Endothelial cell of umbilical vein (primary cell): ENCODE data around the gene CTBP1. TPM values are rescaled to one million over a fixed set of nuclear protein-coding genes. Genes with fewer than 3 reads are reported as not detected.

Experiments used
- BruUV-seq: library from RNA; stranded (reverse); fragments of 400-500 nt; replicated peaks from 2 replicates; lab custom pipeline; 2021; lab: Mats Ljungman, UMichigan
- CTCF ChIA-PET: fragments of 300-600, 350-600 bp; sonication (Branson Sonifier 250); formaldehyde crosslinking; loops from one replicate; lab custom pipeline; 2021; ENCODE audit warnings: antibody characterized with exemption, inconsistent platforms; lab: Charles Lee
- POLR2A ChIA-PET: fragments of 300-600, 350-600 bp; sonication (Branson Sonifier 250); formaldehyde crosslinking; loops from one replicate; lab custom pipeline; 2021; ENCODE audit warnings: antibody characterized with exemption, inconsistent platforms; lab: Charles Lee
- DNase-seq: peaks from one replicate; pipeline ENCODE4 v3.0.0-alpha.2; 2011; ENCODE audit warnings: low read depth, low spot score
- FAIRE-seq: peaks from 2 replicates; lab custom pipeline; 2011; peaks lifted over from hg19 to GRCh38; lab: Jason Lieb, UNC
- H2AFZ ChIP-seq: 2 replicates; pipeline ENCODE4 v1.6.0; 2012; ENCODE audit warnings: low read depth, low read length, control low read depth, inconsistent platforms
- H3K27ac ChIP-seq: 2 replicates; pipeline ENCODE4 v1.5.1; 2011; ENCODE audit warnings: low read depth, mild to moderate bottlenecking, control low read depth, low read length, moderate library complexity; ENCODE audit not compliant: insufficient read depth
- H3K27me3 ChIP-seq, 2 experiments: 2 replicates each; pipeline versions ENCODE4 v1.6.0 to v1.6.1; 2011; ENCODE audit warnings: low read length in 2 of 2, mixed read lengths in 1 of 2; ENCODE audit not compliant: control insufficient read depth in 2 of 2, insufficient read depth in 2 of 2
- H3K36me3 ChIP-seq, 2 experiments: 2 replicates in 1 of 2; 3 replicates in 1 of 2; pipeline ENCODE4 v1.5.1; 2011; ENCODE audit warnings: low read length in 2 of 2, mild to moderate bottlenecking in 1 of 2, moderate library complexity in 1 of 2; ENCODE audit not compliant: control insufficient read depth in 2 of 2, insufficient read depth in 2 of 2; ENCODE audit errors: extremely low read depth in 1 of 2
- H3K4me1 ChIP-seq: 3 replicates; pipeline ENCODE4 v1.5.1; 2011; ENCODE audit warnings: mild to moderate bottlenecking, low read length; ENCODE audit not compliant: control insufficient read depth, insufficient read depth; ENCODE audit errors: extremely low read depth
- H3K4me2 ChIP-seq: 2 replicates; pipeline ENCODE4 v1.6.1; 2011; ENCODE audit warnings: low read length, control low read depth, mixed read lengths; ENCODE audit not compliant: insufficient read depth
- H3K4me3 ChIP-seq, 3 experiments: fragments of 200-600 bp in 1 of 3; sonication (generic), shearing (Covaris generic) in 1 of 3; replicated peaks in 1 of 3; 2 replicates each; pipeline ENCODE4 v1.5.1; 2011 to 2016; ENCODE audit warnings: control low read depth in 3 of 3, low read length in 3 of 3, mild to moderate bottlenecking in 2 of 3, inconsistent platforms in 1 of 3, low read depth in 1 of 3, moderate library complexity in 1 of 3; ENCODE audit not compliant: insufficient read depth in 1 of 3
- H3K79me2 ChIP-seq: 2 replicates; pipeline ENCODE4 v1.6.0; 2012; ENCODE audit warnings: low read length, inconsistent platforms; ENCODE audit not compliant: control insufficient read depth, insufficient read depth
- H3K9ac ChIP-seq: replicated peaks from 2 replicates; pipeline ENCODE3; 2011; ENCODE audit warnings: low read length, control low read depth; ENCODE audit not compliant: insufficient read depth; ENCODE audit errors: extremely low read depth
- H3K9me1 ChIP-seq: replicated peaks from 3 replicates; pipeline ENCODE4 v1.6.0; 2011; ENCODE audit warnings: mild to moderate bottlenecking, low read length; ENCODE audit not compliant: control insufficient read depth, insufficient read depth; ENCODE audit errors: extremely low read depth
- H3K9me3 ChIP-seq: replicated peaks from 2 replicates; pipeline ENCODE4 v1.5.1; 2012; ENCODE audit warnings: low read length, inconsistent platforms; ENCODE audit not compliant: control insufficient read depth, insufficient read depth
- H4K20me1 ChIP-seq: replicated peaks from 2 replicates; pipeline ENCODE3; 2011; ENCODE audit warnings: mild to moderate bottlenecking, low read length; ENCODE audit not compliant: control insufficient read depth, insufficient read depth; ENCODE audit errors: extremely low read depth
- EZH2 ChIP-seq: IDR thresholded peaks from 2 replicates; pipeline ENCODE4 v1.6.1; 2012; ENCODE audit warnings: borderline replicate concordance, low read depth, mild to moderate bottlenecking, moderate library complexity, low read length, inconsistent platforms; ENCODE audit not compliant: severe bottlenecking
- FOS ChIP-seq: IDR thresholded peaks from 2 replicates; pipeline ENCODE4 v1.6.1; 2011; ENCODE audit warnings: mild to moderate bottlenecking, low read length, moderate library complexity, borderline replicate concordance; ENCODE audit not compliant: insufficient read depth
- GATA2 ChIP-seq: IDR thresholded peaks from 2 replicates; pipeline ENCODE4 v1.7.0; 2011; ENCODE audit warnings: low read depth, mild to moderate bottlenecking, moderate library complexity, mixed read lengths, low read length; ENCODE audit not compliant: insufficient read length, insufficient read depth
- JUN ChIP-seq: IDR thresholded peaks from 2 replicates; pipeline ENCODE4 v1.6.1; 2011; ENCODE audit warnings: borderline replicate concordance, low read depth; ENCODE audit not compliant: insufficient read length, insufficient read depth
- MYC ChIP-seq: IDR thresholded peaks from one replicate; pipeline ENCODE4 v1.6.1; 2011; ENCODE audit warnings: mild to moderate bottlenecking, low read depth, low read length
- POLR2A ChIP-seq: IDR thresholded peaks from 2 replicates; pipeline ENCODE4 v1.6.1; 2012; ENCODE audit warnings: low read depth, mild to moderate bottlenecking, control low read depth, low read length
- POLR2AphosphoS5 ChIP-seq: IDR thresholded peaks from 2 replicates; pipeline ENCODE4 v1.6.1; 2012; ENCODE audit warnings: low read depth, mild to moderate bottlenecking, control low read depth, low read length, moderate library complexity; ENCODE audit not compliant: insufficient read depth
- dilution Hi-C: fragments of 300-500 bp; cut with MboI; formaldehyde crosslinking; loops from one replicate; pipeline ENCODE4 v1.15.0; 2019; ENCODE audit warnings: low sequenced_read_pairs; ENCODE audit not compliant: extremely low pct_ligation_motif_present
- intact Hi-C: fragments of 100-400 bp; cut with micrococcal nuclease; formaldehyde crosslinking; loops from one replicate; pipeline ENCODE4 v1.10.0; 2022
- polyA plus RNA-seq, 4 experiments: library from polyadenylated mRNA; depleted of rRNA in 3 of 4; stranded (reverse) in 3 of 4; unstranded in 1 of 4; fragments of >200 nt; gene quantifications; 2 replicates each; pipeline versions ENCODE4 v1.2.1 to v1.2.3, GENCODE V29; 2011 to 2012; ENCODE audit warnings: missing spikeins in 1 of 4
- total RNA-seq: library from RNA; stranded (reverse); gene quantifications from 2 replicates; pipeline ENCODE4 v1.2.3, GENCODE V29; 2021
- TF ChIP-seq, protein P1 (sequence below), 2 donors: IDR thresholded peaks; 1 replicate in 1 of 2; 2 replicates in 1 of 2; pipeline ENCODE4 v1.5.1; 2011; ENCODE audit warnings: low read length in 2 of 2, mild to moderate bottlenecking in 2 of 2, moderate library complexity in 2 of 2, control low read depth in 1 of 2, inconsistent platforms in 1 of 2, low read depth in 1 of 2; ENCODE audit not compliant: insufficient read depth in 1 of 2; ENCODE audit errors: extremely low read depth in 1 of 2
- TF ChIP-seq, protein P2 (sequence below): IDR thresholded peaks from 2 replicates; pipeline ENCODE4 v1.6.1; 2011; ENCODE audit not compliant: insufficient read depth, insufficient read length

Gene CTBP1
- total and polyA plus RNA-seq, 2 donors (not counting 3 experiments of a cell fraction or from before 2014, with no cell fraction given) = 165 to 167 TPM

DNA sequence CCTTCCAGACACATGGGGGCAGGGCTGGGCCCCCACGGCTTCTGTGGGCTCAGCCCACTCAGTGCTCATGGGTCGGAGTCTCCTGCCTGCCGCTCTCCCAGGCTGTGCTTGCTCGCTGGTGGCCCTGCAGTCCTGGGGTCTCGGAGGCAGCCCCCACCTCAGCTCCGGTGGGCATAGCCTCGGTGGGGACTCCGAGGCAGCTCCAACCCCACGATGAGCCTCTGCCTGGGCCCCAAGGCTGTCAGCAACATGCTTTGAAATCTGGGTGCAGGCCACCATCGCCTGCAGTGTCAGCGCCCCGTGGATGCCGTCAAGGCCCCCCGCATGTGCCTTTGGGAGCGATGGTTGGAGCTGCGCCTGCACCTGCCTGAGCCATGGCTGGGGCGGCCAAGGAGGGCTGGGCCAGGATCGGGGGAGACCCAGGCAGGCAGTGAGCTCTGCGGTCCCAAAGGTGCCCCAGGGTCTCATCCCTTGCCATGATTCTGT is 46.4 kb downstream of the CTBP1 start:
- no peak for TF ChIP-seq FOS
- TF ChIP-seq, protein P1, sequence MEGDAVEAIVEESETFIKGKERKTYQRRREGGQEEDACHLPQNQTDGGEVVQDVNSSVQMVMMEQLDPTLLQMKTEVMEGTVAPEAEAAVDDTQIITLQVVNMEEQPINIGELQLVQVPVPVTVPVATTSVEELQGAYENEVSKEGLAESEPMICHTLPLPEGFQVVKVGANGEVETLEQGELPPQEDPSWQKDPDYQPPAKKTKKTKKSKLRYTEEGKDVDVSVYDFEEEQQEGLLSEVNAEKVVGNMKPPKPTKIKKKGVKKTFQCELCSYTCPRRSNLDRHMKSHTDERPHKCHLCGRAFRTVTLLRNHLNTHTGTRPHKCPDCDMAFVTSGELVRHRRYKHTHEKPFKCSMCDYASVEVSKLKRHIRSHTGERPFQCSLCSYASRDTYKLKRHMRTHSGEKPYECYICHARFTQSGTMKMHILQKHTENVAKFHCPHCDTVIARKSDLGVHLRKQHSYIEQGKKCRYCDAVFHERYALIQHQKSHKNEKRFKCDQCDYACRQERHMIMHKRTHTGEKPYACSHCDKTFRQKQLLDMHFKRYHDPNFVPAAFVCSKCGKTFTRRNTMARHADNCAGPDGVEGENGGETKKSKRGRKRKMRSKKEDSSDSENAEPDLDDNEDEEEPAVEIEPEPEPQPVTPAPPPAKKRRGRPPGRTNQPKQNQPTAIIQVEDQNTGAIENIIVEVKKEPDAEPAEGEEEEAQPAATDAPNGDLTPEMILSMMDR (IDR thresholded peaks at IDR 0.05; ENCODE audit: extremely low read depth in 1 of 2, insufficient read depth in 1 of 2, low read depth in 1 of 2, low read length in 2 of 2) = no peak
- no peak for TF ChIP-seq POLR2AphosphoS5
- no peak for TF ChIP-seq JUN
- no peak for TF ChIP-seq GATA2
- TF ChIP-seq EZH2 = no peak
- TF ChIP-seq, protein P2, sequence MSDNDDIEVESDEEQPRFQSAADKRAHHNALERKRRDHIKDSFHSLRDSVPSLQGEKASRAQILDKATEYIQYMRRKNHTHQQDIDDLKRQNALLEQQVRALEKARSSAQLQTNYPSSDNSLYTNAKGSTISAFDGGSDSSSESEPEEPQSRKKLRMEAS = no peak
- TF ChIP-seq POLR2A = no peak
- no peak for TF ChIP-seq MYC
- no peaks in the 10 kb centered on the region for H3K9me3 ChIP-seq

More for the DNA sequence above, 46.4 kb downstream of the CTBP1 start:
- intact Hi-C loops = no loop called here
- Histone ChIP-seq H3K9me1 (no peaks in the 10 kb centered on the region), H3K36me3 (no peaks in the 10 kb centered on the region), H4K20me1 (no peaks in the 10 kb centered on the region), H3K9ac (no peak overlapping the region), H3K4me3 (no peak overlapping the region), H3K4me1 (no peaks in the 10 kb centered on the region), H2AFZ (no peak overlapping the region), H3K79me2 (no peaks in the 10 kb centered on the region), H3K27ac (no peak overlapping the region), H3K27me3 (no peaks in the 10 kb centered on the region), H3K4me2 (no peak overlapping the region)
- POLR2A ChIA-PET = no interaction called here
- FAIRE-seq (no peak), DNase-seq (no peak)
- no TSS peak for BruUV-seq
- dilution Hi-C loops = no loop called here
- CTCF ChIA-PET = interaction anchor here (1.1 to 1.9 kb wide), 2 partner anchors 11 to 65 kb away, joined by 3 to 6 read pairs; no protein-coding TSS in a partner anchor
